GM12878 (cell line): ENCODE data around the gene METTL21A. TPM values are rescaled to one million over a fixed set of nuclear protein-coding genes. Genes with fewer than 3 reads are reported as not detected.

Source experiments
- ATAC-seq: fragments of 200-7000 bp; cut with Tn5 transposase; 3 replicates; pipeline ENCODE4 v1.9.1; 2020; ENCODE audit warnings: mild to moderate bottlenecking, moderate library complexity
- BruUV-seq: library from RNA; stranded (reverse); fragments of 400-500 nt; replicated peaks from 2 replicates; lab custom pipeline; 2021; lab: Mats Ljungman, UMichigan
- CTCF ChIA-PET: fragments of 300-600 bp; sonication (Branson Sonifier 250); formaldehyde crosslinking; extraction: SDS; loops from one replicate; lab custom pipeline; 2021; ENCODE audit warnings: inconsistent platforms; lab: Yijun Ruan, JAX
- POLR2A ChIA-PET: fragments of 350-600 bp; formaldehyde crosslinking; extraction: SDS; loops from one replicate; lab custom pipeline; 2021; ENCODE audit warnings: inconsistent platforms; lab: Charles Lee
- RAD21 ChIA-PET: fragments of 300-600 bp; sonication (Branson Sonifier 250); formaldehyde crosslinking; loops from one replicate; lab custom pipeline; 2023; ENCODE audit warnings: antibody characterized with exemption; ENCODE audit not compliant: unreplicated experiment; lab: Charles Lee
- SMC1A ChIA-PET: fragments of 300-600 bp; sonication (Branson Sonifier 250); formaldehyde crosslinking; loops from one replicate; lab custom pipeline; 2023; ENCODE audit not compliant: unreplicated experiment, uncharacterized antibody; lab: Charles Lee
- DNase-seq: peaks from one replicate; pipeline ENCODE4 v3.0.0-alpha.2; 2011; ENCODE audit warnings: low read depth, low spot score
- FAIRE-seq: peaks from 3 replicates; lab custom pipeline; 2011; peaks lifted over from hg19 to GRCh38; lab: Jason Lieb, UNC
- H2AFZ ChIP-seq: 2 replicates; pipeline ENCODE4 v1.6.0; 2011; ENCODE audit warnings: low read depth, low read length, control low read depth; ENCODE audit not compliant: control insufficient read depth
- H3K27ac ChIP-seq: 2 replicates; pipeline ENCODE4 v1.5.1; 2011; ENCODE audit warnings: control low read depth; ENCODE audit not compliant: control insufficient read depth, insufficient read depth
- H3K27me3 ChIP-seq, 2 experiments: replicated peaks in 1 of 2; 2 replicates each; pipeline versions ENCODE4 v1.6.0 to v1.6.1; 2011; ENCODE audit warnings: low read length in 1 of 2; ENCODE audit not compliant: control insufficient read depth in 2 of 2, insufficient read depth in 2 of 2
- H3K36me3 ChIP-seq, 2 experiments: 2 replicates each; pipeline ENCODE4 v1.5.1; 2011; ENCODE audit warnings: low read length in 1 of 2; ENCODE audit not compliant: control insufficient read depth in 2 of 2, insufficient read depth in 2 of 2
- H3K4me1 ChIP-seq: 2 replicates; pipeline ENCODE4 v1.6.1; 2011; ENCODE audit warnings: mild to moderate bottlenecking, low read length, moderate library complexity, mixed read lengths; ENCODE audit not compliant: control insufficient read depth, insufficient read depth
- H3K4me2 ChIP-seq: 2 replicates; pipeline ENCODE4 v1.6.0; 2011; ENCODE audit warnings: control low read depth; ENCODE audit not compliant: control insufficient read depth, insufficient read depth
- H3K4me3 ChIP-seq: fragments of 200-600 bp; sonication (generic); 2 replicates; pipeline ENCODE4 v1.5.1; 2016
- H3K79me2 ChIP-seq: 2 replicates; pipeline ENCODE4 v1.6.0; 2011; ENCODE audit warnings: low read length; ENCODE audit not compliant: control insufficient read depth, insufficient read depth
- H3K9ac ChIP-seq: 2 replicates; pipeline ENCODE4 v1.8.0; 2011; ENCODE audit warnings: low read length, control low read depth, mixed read lengths; ENCODE audit not compliant: control insufficient read depth, insufficient read depth
- H3K9me3 ChIP-seq: replicated peaks from 3 replicates; pipeline ENCODE4 v1.5.1; 2011; ENCODE audit warnings: mild to moderate bottlenecking, low read length; ENCODE audit not compliant: control insufficient read depth, insufficient read depth
- H4K20me1 ChIP-seq: 2 replicates; pipeline ENCODE4 v1.6.0; 2011; ENCODE audit not compliant: control insufficient read depth, insufficient read depth
- EZH2 ChIP-seq: IDR thresholded peaks from 2 replicates; pipeline ENCODE4 v1.6.1; 2012; ENCODE audit warnings: low read depth, mild to moderate bottlenecking, control low read depth, inconsistent platforms, low read length, borderline replicate concordance; ENCODE audit not compliant: control insufficient read depth
- JUNB ChIP-seq: IDR thresholded peaks from 2 replicates; pipeline ENCODE4 v1.6.1; 2016; ENCODE audit warnings: antibody characterized with exemption, mild to moderate bottlenecking
- LARP7 ChIP-seq: fragments of 450-650 bp; IDR thresholded peaks from 2 replicates; pipeline ENCODE4 v1.6.1; 2017; ENCODE audit warnings: mild to moderate bottlenecking
- MYB ChIP-seq: fragments of 150-350 bp; IDR thresholded peaks from 2 replicates; pipeline ENCODE4 v1.6.1; 2014; ENCODE audit warnings: mild to moderate bottlenecking, low read depth, low read length, borderline replicate concordance
- POLR2AphosphoS5 ChIP-seq: IDR thresholded peaks from 2 replicates; pipeline ENCODE4 v1.6.1; 2011; ENCODE audit warnings: mild to moderate bottlenecking, low read length, inconsistent platforms
- SIX5 ChIP-seq: IDR thresholded peaks from 2 replicates; pipeline ENCODE4 v1.6.1; 2011; ENCODE audit warnings: mild to moderate bottlenecking, low read depth, low read length, moderate library complexity; ENCODE audit not compliant: severe bottlenecking
- ZNF384 ChIP-seq: IDR thresholded peaks from 2 replicates; pipeline ENCODE4 v1.6.1; 2012; ENCODE audit warnings: low read depth, mild to moderate bottlenecking, low read length, improper control_type of control experiment, borderline replicate concordance
- in situ Hi-C: fragments of 300-500 bp; cut with MboI; formaldehyde crosslinking; loops from 9 replicates; pipeline ENCODE4 v1.14.3; 2018; ENCODE audit warnings: mixed read lengths
- intact Hi-C: fragments of 100-400 bp; cut with micrococcal nuclease; formaldehyde crosslinking; loops from one replicate; pipeline ENCODE4 v1.14.2; 2022; ENCODE audit not compliant: unreplicated experiment
- polyA plus RNA-seq, 11 experiments: library from polyadenylated mRNA; depleted of rRNA in 4 of 11; unstranded in 6 of 11; stranded (reverse) in 5 of 11; fragments of >200 nt; fragmentation: Nextera tagmentation in 4 of 11; fragmentation: Illumina TruSeq in 1 of 11; extraction: Ambion mirVana in 4 of 11; extraction: Trizol in 1 of 11; gene quantifications; 1 replicate in 1 of 11; 2 replicates in 10 of 11; pipeline versions ENCODE4 v1.2.1 to v1.2.3, GENCODE V29; 2011 to 2016; ENCODE audit warnings: inconsistent platforms in 2 of 11, missing spikeins in 2 of 11, low read depth in 1 of 11
- total RNA-seq, 4 experiments: library from RNA; depleted of rRNA in 3 of 4; stranded (reverse); fragments of >200 nt in 3 of 4; fragmentation: Illumina TruSeq in 1 of 4; extraction: Trizol in 1 of 4; gene quantifications; 2 replicates each; pipeline versions ENCODE4 v1.2.1 to v1.2.3, GENCODE V29; 2013 to 2021

METTL21A gene
- total and polyA plus RNA-seq, 10 of the 15 experiments (the other 5 are each of a cell fraction or from before 2014, with no cell fraction given): 6.8 to 41.7 (median 27.8) TPM

DNA sequence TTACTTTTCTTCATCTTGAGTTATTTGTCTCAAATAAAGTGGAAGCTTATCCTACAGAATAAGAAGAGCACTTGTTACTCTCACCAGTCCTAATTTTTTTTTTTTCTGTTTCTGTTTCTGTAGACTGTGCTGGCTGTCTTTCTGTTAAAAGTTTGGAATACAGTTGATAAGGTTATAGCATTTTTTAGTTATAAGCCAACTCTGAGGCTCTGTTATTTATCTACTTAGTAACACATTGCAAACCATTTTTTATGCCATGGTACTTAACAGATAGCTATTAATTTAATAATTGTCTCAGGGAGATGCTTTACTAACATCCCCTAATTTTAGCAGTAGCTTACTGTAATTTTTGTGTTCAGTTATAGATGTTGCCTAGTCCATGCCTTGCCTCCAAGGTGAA, 57.5 kb downstream of the METTL21A start:
- Histone ChIP-seq H3K4me1 (no peaks in the 10 kb centered on the region), H4K20me1 (no peaks in the 10 kb centered on the region), H3K79me2 (no peaks in the 10 kb centered on the region), H3K4me3 (no peak overlapping the region), H3K27ac (no peak overlapping the region), H3K9me3 (no peaks in the 10 kb centered on the region), H2AFZ (no peak overlapping the region), H3K4me2 (no peak overlapping the region), H3K36me3 (peaks cover 0 to 21% of the 10 kb centered on the region in 2 experiments; a peak in 2 of 4 replicates), H3K9ac (no peak overlapping the region), H3K27me3 (no peaks in the 10 kb centered on the region)
- CTCF ChIA-PET: interaction anchor here (0.9 to 1.5 kb wide), 3 partner anchors 18 to 42 kb away, joined by 3 to 4 read pairs (median 3); no protein-coding TSS in a partner anchor
- no peak for TF ChIP-seq SIX5
- no peak for TF ChIP-seq JUNB
- no peak for TF ChIP-seq MYB
- no peak for TF ChIP-seq EZH2
- TF ChIP-seq LARP7: no peak
- no peak for TF ChIP-seq POLR2AphosphoS5
- TF ChIP-seq ZNF384: no peak
- RAD21 ChIA-PET: no interaction called here
- FAIRE-seq (no peak), ATAC-seq (no peak), DNase-seq (no peak)
- SMC1A ChIA-PET: interaction anchor here (0.9 to 1.9 kb wide), 5 partner anchors 10 to 53 kb away, joined by 3 to 6 read pairs (median 3); no protein-coding TSS in a partner anchor
- no TSS peak for BruUV-seq
- POLR2A ChIA-PET: no interaction called here
- in situ Hi-C loops: no loop called here
- intact Hi-C loops: no loop called here
